NB4 (cell line): ENCODE measurements around the gene KLHDC7A.

Experiments
- CTCF ChIP-seq: IDR thresholded peaks from one replicate; pipeline ENCODE4 v1.5.1; 2012; ENCODE audit warnings: low read depth, low read length
- MYC ChIP-seq: IDR thresholded peaks from 2 replicates; pipeline ENCODE4 v1.6.1; 2011; ENCODE audit warnings: low read depth, low read length
- POLR2A ChIP-seq: IDR thresholded peaks from 2 replicates; pipeline ENCODE4 v1.6.1; 2011; ENCODE audit warnings: mild to moderate bottlenecking; ENCODE audit not compliant: insufficient read length; ENCODE audit errors: extremely low read depth
- TF ChIP-seq, protein P1 (sequence below): IDR thresholded peaks from 2 replicates; pipeline ENCODE4 v1.6.1; 2011; ENCODE audit warnings: low read depth, low read length

GRCh38 chr1:18508084-18508483, 27.4 kb downstream of the KLHDC7A start:
- TF ChIP-seq CTCF (no peak), POLR2A (no peak), MYC (no peak)
- TF ChIP-seq, protein P1, sequence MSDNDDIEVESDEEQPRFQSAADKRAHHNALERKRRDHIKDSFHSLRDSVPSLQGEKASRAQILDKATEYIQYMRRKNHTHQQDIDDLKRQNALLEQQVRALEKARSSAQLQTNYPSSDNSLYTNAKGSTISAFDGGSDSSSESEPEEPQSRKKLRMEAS = no peak
